NCI-H187 (cell line): ENCODE data around the gene AHSA1.
"Not testable (repeated sequence)": the region's sequence is repeated elsewhere in the genome, so short reads cannot be mapped to it uniquely, and the experiment has no call there.

Source experiments
- DNase-seq, 2 experiments: peaks; one replicate each; lab custom pipeline; 2025; lab: John Stamatoyannopoulos, UW

The AHSA1 gene

DNA sequence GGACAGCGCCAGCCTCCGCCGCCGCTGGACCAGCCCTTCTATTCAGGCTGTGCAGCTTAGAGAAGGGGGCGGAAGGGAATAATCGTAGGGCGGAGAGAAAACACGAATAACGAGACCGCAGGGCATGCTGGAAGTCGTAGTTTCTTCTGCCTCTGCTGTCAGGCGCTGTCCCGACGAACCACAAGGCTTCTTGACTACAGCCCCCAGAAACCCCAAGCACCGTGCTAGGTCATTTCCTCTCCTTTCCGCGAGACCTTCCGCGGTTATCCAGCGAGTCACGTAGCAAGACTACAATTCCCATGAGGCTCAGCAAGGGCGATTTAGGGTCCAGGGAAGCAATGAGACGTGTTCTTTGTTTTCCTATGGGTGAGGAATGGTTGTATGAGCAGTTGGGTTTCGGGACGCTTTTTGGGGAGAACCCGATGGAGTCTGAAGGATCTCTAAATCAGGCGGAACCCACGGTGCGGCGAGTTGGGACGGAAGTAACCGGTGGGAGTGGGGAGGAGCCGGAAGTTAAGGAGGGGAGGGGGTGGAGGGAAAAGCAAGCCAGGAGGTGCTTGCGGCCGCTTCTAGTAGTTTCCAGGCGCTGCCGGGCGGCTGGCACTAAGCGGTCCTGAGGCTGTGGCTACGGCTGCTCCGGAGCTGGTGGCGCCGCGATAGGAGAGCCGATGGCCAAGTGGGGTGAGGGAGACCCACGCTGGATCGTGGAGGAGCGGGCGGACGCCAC is at the start of gene AHSA1, which contains the start of gene VIPAS39:
AHSA1 (plus strand) TSS at position 572 of the 727 bp plus-strand sequence; CDS start at position 669, 97 bp downstream.
VIPAS39 (minus strand) TSS at position 80 of the 727 bp plus-strand sequence. CDS start 3,499 bp downstream, outside the sequence.
- DNase-seq: peak; percentile 98 to 100

DNA sequence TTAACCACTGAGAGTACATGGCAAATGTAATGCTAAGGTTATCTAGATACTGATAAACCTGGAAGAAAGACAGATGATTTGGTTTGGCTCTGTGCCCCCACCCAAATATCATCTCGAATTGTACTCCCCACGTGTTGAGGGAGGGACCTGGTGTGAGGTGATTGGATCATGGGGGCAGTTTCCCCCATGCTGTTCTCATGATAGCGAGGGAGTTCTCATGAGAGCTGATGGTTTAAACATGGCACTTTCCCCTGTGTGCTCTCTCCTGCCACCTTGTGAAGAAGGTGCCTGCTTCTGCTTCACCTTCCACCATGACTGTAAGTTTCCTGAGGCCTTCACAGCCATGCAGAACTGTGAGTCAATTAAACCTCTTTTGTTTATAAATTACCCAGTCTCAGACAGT is 48.8 kb upstream of the AHSA1 start:
- DNase-seq: no peak

DNA sequence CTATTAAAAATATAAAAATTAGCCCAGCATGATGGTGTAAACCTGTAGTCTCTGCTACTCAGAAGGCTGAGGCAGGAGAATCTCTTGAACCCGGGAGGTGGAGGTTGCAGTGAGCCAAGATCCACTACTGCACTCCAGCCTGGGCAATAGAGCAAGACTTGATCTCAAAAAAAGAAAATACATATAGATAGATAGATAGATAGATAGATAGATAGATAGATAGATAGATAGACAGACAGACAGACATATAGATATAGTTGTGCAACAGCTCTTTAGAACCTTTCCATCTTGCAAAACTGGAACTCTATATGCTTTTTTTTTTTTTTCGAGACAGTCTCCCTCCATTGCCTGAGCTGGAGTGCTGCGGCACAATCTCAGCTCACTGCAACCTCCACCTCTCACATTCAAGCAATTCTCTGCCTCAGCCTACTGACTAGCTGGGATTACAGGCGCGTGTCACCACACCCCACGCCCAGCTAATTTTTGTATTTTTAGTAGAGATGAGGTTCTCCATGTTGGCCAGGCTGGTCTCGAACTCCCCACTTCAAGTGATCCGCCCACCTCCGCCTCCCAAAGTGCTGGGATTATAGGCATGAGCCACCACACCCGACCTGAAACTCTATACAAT is 42.4 kb upstream of the AHSA1 start:
- DNase-seq: not testable (repeated sequence)

DNA sequence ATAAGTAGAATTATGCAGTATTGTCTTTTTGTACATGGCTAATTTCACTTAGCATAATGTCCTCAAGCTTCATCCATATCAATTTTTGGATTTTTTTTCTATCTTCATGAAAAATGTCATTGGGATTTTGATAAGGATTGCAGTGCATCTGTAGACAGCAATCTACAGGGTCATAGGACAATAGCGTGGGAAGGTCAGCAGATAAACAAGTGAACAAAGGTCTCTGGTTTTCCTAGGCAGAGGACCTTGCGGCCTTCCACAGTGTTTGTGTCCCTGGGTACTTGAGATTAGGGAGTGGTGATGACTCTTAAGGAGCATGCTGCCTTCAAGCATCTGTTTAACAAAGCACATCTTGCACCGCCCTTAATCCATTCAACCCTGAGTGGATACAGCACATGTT is 41.8 kb upstream of the AHSA1 start:
- not testable (repeated sequence) for DNase-seq

DNA sequence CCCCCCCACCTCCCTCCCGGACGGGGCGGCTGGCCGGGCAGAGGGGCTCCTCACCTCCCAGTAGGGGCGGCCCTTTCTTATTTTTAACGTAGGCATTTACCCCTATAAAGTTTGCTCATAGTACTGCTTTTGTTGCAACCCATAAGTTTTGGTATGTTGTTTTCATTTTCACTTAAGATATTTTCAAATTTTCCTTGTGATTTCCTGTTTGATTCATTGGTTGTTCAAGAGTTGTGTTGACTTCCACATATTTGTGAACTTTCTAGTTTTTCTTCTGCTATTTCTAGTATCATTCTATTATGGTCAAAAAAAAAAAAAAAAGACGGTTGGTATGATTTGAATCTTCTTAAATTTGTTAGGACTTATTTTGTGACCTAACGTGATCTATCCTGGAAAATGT is 41.1 kb upstream of the AHSA1 start:
- DNase-seq: no peak

DNA sequence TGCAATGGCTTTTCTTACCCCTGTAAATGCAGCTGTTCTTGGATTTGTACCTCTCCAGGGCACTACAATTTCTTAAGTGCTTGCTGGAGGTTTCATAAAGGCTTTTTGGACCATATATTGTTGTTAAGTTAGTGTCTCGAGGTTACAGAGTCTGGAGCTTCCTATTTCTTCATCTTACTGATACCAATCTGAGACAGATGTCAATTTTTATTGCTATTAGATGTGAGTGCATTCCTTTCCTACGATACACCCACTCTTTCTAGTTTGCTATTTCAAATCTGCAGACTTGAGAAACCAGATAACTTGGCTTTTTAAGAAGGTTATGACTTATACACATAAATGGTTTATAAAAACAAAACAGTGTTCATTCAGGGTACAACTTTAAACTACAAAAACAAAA is 36.7 kb upstream of the AHSA1 start:
- no peak for DNase-seq

DNA sequence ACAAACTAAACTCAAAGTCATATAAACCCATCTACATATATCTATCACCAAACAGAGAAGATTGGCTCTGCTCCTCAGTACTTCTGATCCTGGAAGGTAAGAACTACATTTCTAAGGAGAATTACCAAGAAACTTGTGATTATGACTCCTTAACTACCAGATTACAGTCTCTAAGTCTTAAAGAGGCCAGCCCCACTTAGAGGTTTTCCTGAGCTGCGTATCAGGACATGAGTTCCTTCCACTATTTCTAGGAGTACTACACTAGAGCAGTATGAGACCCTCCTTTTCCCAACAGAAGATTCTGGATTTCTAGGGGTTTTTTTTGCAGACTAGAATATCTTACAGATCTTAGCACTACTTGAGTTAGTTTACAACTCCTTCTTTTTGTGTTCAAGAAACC is 34.5 kb upstream of the AHSA1 start, which contains the start of gene NOXRED1:
NOXRED1 (minus strand) TSS at position 101 of the 400 bp plus-strand sequence. CDS start 634 bp downstream, outside the sequence.
- DNase-seq: no peak

DNA sequence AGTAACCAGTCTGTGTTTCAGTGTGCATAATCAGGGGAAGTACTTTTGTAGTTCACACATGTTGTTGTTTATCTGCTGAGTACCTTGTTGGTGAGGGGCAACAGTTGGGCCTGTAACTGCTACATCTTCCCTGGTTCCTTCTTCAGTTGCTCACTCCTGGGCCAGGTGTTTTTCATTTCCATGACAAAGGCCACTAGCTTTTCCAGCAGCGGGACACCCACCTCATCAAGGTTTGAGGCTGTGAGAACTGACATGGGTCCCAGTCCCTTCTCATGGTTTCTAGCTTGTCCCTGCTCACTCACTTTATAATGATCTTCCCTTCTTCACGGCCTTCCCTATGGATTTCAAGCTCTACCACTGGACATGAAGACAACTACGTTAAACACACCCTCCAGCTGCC is 33.0 kb upstream of the AHSA1 start:
- no peak for DNase-seq

DNA sequence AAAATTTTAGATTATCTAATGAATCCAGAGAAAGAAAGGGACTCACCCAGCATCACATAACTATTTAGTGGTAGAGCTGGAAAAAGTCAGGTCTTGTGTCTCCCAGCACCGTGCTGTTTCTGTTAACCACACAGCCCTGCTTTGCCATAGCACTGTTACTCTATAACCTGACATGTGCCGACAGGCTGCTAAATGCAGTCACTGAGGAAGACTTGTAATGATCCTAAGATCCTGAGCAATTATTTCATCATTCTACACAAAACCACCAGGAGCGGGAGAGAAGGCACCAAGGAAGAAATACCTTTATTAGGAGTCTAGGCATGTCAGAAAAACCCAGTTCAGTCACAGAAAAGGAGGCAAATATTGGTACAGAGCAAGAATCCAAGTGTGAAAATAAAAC is 31.5 kb upstream of the AHSA1 start:
- DNase-seq: no peak

DNA sequence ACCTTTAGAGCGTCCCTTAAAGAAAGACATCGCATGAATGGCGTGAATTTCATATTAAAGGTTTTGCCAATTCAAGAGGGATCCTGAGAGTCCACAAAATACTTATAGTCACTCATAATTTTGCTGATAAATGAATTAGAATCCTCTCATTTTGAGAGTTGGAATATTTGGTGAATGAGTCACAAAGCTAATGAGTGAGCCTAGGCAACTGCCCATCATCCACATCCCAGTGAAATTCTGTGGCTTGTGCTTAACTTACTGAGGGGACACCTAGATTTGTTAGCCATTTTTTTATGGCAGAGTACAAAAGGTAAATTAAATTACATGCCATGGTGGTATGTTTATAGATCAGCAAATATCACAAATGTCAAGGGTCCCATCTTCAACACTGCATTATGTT is 21.9 kb upstream of the AHSA1 start:
- no peak for DNase-seq

DNA sequence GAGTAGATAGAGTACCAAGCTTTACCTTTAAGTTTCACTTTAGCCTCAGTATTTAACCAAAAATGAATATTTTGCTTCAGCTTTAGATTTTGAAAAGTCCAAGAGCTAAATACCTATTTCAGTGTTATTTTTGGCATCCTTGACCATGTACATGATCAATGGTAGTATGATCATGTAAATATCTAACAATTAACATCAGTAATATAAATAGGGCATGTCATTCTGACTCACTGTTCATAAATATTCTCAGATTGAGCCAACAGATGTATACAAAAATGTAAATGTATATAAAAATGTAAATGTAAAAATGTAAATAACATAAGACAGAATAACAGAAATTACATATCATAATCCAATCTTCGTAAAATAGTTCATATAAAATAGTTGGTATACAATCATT is 19.3 kb upstream of the AHSA1 start:
- DNase-seq: no peak

DNA sequence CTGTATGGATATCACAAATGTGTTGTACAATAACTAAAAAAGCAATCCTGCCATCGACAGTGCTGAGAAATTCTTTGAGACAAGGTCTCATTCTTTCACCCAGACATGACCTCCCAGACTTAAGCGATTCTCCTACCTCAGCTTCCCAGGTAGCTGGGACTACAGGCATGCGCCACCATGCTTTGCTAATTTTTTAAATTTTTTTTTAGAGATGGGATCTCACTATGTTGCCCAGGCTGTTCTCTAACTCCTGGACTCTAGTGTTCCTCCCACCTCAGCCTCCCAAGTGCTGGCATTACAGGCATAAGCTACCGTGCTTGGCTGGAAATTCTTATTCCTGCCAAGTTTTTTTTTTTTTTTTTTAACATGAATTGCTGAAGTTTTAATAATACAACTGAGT is 18.0 kb upstream of the AHSA1 start:
- DNase-seq: no peak

DNA sequence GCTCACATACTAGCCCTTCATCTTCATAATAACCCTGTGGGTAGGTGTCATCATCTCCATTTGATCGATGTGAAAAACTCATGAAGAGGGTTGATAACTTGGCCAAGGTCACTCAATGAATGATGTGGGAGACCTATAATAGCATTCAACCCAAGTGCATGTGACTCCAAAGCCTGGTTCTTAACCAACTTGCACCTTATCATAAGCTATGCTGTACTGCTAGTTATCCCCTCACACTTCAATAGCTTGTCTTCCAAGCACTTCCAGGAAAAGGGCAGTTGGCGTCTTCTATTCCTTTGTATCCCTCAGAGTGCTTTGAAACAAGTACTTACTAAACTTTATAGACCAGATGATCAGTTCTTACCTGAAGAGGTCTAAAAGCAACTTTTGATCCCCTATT is 15.7 kb upstream of the AHSA1 start:
- no peak for DNase-seq

DNA sequence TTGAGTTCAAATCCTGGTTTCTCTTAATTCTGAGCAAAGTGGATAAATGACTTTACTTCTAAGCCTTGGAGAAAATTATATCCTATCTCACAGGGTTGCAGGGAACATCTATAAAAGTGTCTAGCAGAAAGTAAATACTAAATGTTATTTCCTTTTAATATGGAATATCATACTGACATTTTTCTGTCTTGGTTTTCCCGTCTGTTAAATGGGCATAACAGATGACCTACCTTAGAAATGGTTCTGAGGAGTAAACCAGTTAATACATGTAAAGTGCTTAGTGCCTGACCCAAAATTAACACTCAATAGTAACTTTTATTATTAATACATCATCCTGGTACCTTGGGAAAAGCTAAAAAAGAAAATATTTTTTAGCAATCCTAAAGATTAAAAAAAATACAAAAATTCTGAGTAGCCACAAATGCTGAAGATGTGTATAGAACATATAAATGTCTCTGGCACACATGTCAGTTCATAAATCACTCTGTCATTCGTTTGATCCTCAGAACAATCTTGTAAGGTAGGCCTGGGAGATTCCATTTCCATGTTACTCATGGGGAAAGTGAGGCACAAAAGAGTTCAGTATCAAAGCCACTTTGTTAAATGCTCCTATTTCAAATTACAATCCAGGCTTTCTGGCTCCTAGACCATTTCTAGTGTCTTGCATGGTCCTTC is 1.8 kb upstream of the AHSA1 start:
- DNase-seq: no peak

DNA sequence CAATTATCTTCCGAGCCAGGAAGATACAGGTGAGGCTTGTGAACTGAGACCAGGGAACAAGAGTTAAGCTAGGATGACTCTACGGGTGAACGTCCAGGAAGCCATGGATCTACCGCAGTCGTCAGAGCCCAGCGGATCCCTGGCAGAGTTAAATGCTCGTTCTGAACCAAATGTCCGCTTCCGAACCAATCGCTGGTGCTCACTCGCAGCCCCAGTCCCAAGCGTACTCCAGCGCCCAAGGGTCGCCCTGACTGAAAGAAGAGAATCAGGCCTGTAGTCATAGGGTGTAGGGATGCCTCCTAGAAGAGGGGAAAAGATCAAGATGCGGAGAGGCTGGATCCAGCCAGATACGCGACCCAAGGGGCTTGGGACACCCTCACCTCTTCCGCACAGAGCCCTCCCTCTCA is 775 bp upstream of the AHSA1 start:
- DNase-seq: no peak

DNA sequence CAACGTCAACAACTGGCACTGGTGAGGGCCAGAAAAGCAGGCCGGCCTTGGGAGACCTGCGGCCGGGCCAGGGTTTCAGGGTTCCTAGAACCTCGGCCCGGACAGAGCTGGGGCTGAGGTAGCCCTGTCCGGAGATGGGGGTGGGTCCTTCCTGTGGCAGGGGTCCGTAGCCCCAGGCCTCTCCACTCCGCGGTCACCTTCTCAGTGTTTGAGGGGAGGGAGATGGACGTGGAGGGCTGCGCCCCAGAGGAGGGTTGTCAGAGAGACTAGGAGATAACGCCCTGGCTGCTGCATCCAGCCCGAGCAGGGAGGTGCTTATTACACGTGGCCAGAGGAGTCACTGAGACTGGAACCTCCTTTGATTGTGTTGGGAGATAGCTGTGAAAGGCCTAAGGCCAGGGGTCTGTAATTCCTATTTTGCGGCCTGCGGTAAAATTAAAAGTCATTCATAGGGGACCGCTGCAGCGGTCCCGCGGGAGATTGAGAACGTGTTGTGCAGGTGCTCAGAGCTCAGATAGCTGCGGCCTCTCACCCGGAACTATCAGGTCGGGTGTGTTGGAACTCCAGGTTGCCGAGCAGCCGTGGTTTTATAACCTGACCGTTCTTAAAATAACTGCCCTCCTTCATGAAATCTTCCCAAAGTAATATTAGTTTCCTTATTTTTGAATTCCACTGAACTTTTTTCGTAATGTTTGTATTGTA is 507 bp downstream of the AHSA1 start:
- no peak for DNase-seq

DNA sequence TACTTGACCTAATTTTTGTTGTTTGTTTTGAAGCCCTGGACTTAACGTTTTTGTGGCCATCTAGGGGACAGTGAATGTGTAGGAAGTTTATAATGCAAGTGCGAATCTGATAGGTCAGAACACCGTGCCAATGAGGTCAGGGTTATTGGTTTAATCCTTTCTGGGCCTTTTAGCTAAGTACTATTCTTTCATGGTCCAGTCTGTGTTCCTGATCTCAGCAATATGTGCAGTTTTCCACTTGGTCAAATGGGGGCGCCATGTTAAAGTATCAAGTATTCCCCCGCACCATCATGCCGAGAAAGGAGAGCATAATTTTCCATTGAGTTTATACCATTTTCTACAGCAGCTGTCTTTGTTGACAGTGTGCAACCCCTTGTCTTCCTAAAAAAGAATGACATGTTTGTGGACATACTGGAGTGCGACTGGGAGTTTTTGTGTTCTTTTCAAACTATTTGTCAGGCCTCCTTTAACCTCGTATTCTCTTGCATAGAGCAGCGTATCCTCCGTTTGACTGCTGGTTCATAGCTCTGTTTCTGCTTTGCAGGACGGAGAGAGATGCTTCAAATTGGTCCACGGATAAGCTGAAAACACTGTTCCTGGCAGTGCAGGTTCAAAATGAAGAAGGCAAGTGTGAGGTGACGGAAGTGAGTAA is 1.3 kb downstream of the AHSA1 start:
- peak in 1 of 2 experiments; percentile 20 for DNase-seq

DNA sequence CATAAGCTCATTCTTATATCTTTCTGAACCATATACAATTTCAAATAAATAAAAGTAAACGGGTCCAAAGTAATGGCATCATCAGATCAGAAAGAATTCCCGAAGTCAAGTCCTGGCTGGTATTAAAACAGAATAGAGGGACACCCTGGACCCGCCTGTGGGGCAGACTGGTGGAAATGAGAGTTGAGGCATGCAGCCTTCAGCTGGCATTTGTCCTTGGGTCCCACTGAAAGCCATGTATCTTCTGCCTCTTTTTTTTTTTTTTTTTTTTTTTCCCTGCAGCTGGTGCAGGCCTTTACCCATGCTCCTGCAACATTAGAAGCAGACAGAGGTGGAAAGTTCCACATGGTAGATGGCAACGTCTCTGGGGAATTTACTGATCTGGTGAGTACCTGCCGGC is 9.9 kb downstream of the AHSA1 start:
- no peak for DNase-seq

DNA sequence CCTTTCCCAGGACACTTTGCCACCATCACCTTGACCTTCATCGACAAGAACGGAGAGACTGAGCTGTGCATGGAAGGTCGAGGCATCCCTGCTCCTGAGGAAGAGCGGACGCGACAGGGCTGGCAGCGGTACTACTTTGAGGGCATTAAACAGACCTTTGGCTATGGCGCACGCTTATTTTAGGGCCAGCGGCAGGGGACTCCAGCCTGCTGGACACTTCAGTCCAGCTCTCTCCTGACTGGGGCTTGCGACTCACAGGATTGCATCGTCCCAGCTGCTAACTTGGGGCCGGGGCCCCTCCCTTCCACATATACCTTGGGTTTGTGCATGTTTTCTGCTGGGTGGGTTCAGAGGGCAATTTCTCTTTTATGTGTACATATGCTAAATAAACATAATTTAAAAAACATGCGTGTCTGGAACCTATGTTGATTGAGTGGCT is 11.2 kb downstream of the AHSA1 start:
- DNase-seq: no peak

DNA sequence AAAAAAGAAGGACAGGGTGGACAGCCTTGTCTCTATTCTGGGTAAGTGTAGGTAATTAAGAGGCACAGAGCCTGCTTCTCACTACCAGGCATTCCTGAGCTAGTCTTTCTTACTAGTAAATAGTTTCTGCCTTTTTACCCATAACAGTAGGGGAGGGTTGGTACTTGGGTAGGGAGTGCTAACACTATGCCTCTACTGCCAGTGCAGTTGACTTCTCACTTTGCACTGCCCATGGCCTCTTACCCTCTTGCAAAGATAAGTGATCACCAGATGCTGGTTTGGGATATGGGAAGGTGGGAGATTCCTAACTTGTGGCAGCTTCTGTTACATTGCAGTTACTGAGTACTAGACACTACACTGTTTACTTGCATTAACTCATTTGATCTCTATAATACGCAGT is 11.6 kb downstream of the AHSA1 start:
- no peak for DNase-seq

DNA sequence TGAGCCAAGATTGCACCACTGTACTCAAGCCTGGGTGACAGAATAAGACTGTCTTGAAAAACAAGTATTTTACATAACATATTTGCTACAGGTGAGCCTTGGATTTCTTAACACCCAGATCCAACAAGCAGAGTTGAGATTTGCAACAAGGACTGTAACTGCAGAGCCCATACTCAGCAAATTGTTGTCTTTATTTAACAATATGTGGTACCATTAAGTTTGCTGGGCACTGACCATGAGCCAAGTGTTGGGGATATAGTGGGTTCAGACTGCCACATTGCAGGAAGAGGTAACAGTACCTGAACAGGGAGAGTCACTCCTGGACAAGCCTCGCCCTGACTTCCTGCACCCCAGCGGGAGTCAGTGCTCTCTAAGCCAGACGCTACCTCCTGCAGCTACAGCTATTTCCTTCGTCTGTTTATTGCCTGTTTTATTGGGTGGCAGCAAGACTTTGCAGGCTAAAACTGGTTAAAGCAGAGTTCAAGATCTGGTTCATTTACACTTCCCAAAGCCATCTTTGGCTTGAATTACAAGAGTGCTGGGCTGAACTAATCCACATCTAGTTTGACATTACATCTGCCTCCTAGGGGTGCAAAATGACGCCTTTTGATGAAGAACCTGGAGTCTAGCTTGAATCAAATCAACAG is 12.5 kb downstream of the AHSA1 start:
- DNase-seq: no peak
